Measurements from ENCODE around the gene CAPNS2. TPM values are rescaled to one million over a fixed set of nuclear protein-coding genes. Genes with fewer than 3 reads are reported as not detected.
A peak's percentile ranks its signal among the peaks of the same experiment; 100 is the strongest.

Gene CAPNS2
- total RNA-seq, 1 experiment from 2014 or later: 0.26 TPM

DNA sequence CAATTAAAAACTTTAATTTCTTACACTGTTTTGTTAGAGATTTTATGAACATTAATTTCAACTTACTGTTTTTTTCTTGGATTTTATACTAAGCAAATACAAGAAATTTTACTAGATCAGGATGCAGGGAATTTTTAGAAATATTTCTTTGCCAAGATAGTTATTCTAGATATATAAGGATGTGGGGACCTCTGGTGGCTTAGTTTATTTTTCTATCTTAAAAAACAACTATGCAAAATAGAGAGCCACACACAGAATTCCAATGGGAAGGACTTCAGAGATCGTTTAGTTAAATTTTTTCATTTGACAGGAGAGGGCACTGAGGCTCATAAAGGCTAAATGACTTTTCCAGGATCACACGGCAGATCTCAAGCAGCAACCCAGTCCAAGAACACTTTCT lies 23.0 kb upstream of the CAPNS2 start:
- Histone ChIP-seq H3K9ac (ENCODE audit: low read length) (no peak overlapping the region), H3K4me2 (ENCODE audit: low read length) (no peak overlapping the region), H3K36me3 (ENCODE audit: low read depth, low read length) (no peaks in the 10 kb centered on the region), H3K27ac (ENCODE audit: low read length) (no peak overlapping the region), H3K9me3 (ENCODE audit: low read length) (no peaks in the 10 kb centered on the region), H3K27me3 (ENCODE audit: low read length) (no peaks in the 10 kb centered on the region), H3K79me2 (ENCODE audit: low read length) (no peaks in the 10 kb centered on the region), H3K4me3 (ENCODE audit: low read length) (no peak overlapping the region), H4K20me1 (ENCODE audit: low read length) (no peaks in the 10 kb centered on the region), H2AFZ (ENCODE audit: low read length) (no peak overlapping the region), H3K4me1 (ENCODE audit: insufficient read depth, low read length) (peaks cover 12% of the 10 kb centered on the region; the same call in 1 of the 2 replicates), H3K9me2 (replicated peaks; ENCODE audit: low read length) (no peaks in the 10 kb centered on the region), H3F3A (ENCODE audit: low read length, unreplicated experiment) (no peaks in the 10 kb centered on the region)
- TF ChIP-seq, protein P1, sequence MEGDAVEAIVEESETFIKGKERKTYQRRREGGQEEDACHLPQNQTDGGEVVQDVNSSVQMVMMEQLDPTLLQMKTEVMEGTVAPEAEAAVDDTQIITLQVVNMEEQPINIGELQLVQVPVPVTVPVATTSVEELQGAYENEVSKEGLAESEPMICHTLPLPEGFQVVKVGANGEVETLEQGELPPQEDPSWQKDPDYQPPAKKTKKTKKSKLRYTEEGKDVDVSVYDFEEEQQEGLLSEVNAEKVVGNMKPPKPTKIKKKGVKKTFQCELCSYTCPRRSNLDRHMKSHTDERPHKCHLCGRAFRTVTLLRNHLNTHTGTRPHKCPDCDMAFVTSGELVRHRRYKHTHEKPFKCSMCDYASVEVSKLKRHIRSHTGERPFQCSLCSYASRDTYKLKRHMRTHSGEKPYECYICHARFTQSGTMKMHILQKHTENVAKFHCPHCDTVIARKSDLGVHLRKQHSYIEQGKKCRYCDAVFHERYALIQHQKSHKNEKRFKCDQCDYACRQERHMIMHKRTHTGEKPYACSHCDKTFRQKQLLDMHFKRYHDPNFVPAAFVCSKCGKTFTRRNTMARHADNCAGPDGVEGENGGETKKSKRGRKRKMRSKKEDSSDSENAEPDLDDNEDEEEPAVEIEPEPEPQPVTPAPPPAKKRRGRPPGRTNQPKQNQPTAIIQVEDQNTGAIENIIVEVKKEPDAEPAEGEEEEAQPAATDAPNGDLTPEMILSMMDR (conservative IDR thresholded peaks at IDR 0.05; ENCODE audit: low read depth, low read length): peak; percentile 48; the same call in 1 of the 2 replicates
- TF ChIP-seq EZH2phosphoT487 (IDR thresholded peaks at IDR 0.05; ENCODE audit: borderline replicate concordance, low read length): no peak
- peak; percentile 37 for DNase-seq
- POLR2A ChIA-PET (ENCODE audit: unreplicated experiment): no interaction called here
- no TSS peak for BruUV-seq (replicated peaks)
- no peak for ATAC-seq
- CTCF ChIA-PET: no interaction called here
- intact Hi-C loops (cut with micrococcal nuclease): no loop called here

DNA sequence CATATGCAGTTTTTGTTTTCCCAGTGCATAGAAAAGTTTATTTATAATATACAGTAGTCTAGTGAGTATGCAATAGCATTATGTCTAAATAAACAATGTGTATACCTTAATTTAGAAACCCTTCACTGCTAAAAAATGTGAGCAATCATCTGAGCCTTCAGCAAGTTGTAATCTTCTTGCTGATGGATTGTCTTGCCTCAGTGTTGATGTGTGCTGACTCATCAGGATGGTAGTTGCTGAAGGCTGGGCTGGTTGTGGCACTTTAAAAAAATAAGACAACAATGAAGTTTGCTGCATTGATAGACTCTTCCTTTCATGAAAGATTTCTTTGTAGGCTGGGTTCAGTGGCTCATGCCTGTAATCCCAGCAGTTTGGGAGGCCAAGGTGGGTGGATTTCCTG lies 13.9 kb upstream of the CAPNS2 start:
- H4K20me1 ChIP-seq (ENCODE audit: low read length): no peaks in the 10 kb centered on the region
- H3K4me3 ChIP-seq (ENCODE audit: low read length): no peak overlapping the region
- no peaks in the 10 kb centered on the region for H3F3A ChIP-seq (ENCODE audit: low read length, unreplicated experiment)
- H3K79me2 ChIP-seq (ENCODE audit: low read length): no peaks in the 10 kb centered on the region
- H2AFZ ChIP-seq (ENCODE audit: low read length): no peak overlapping the region
- ChIA-PET POLR2A (ENCODE audit: unreplicated experiment) (no interaction called here), CTCF (no interaction called here)
- DNase-seq (peak; percentile 51), ATAC-seq (no peak)
- H3K9me3 ChIP-seq (ENCODE audit: low read length): no peaks in the 10 kb centered on the region
- H3K4me1 ChIP-seq (ENCODE audit: insufficient read depth, low read length): 0 out of 2 replicates have a peak, but pooled peaks cover 4% of the 10 kb centered on the region
- no TSS peak for BruUV-seq (replicated peaks)
- H3K27me3 ChIP-seq (ENCODE audit: low read length): no peaks in the 10 kb centered on the region
- TF ChIP-seq, protein P1 (conservative IDR thresholded peaks at IDR 0.05; ENCODE audit: low read depth, low read length): no peak
- TF ChIP-seq EZH2phosphoT487 (IDR thresholded peaks at IDR 0.05; ENCODE audit: borderline replicate concordance, low read length) (no peak), EZH2 (IDR thresholded peaks at IDR 0.05; ENCODE audit: low read length, unreplicated experiment) (no peak)
- no peaks in the 10 kb centered on the region for H3K9me2 ChIP-seq (replicated peaks; ENCODE audit: low read length)
- no peak overlapping the region for H3K27ac ChIP-seq (ENCODE audit: low read length)
- H3K9ac ChIP-seq (ENCODE audit: low read length): no peak overlapping the region
- H3K4me2 ChIP-seq (ENCODE audit: low read length): no peak overlapping the region
- intact Hi-C loops (cut with micrococcal nuclease): no loop called here
- H3K36me3 ChIP-seq (ENCODE audit: low read depth, low read length): no peaks in the 10 kb centered on the region

DNA sequence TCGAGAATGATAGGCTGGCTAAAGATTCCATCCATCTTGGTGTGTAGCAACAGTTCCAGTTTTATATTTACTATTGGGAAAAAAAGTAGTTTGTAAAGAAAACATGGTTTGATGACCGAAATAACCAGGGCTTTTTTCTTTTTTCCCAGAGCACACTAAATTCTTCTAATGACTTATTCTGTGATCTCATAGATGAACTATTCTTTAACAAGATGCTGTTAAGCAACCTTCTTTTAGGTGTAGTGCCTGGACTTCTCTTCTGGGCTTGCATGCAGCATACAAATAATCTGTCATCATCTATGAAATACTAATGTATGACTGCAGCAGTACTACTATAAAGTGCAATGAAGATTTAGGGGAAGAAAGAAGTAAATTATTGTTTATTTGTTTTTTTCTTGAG lies 11.0 kb upstream of the CAPNS2 start:
- Histone ChIP-seq H3K27ac (ENCODE audit: low read length) (no peak overlapping the region), H2AFZ (ENCODE audit: low read length) (no peak overlapping the region), H3F3A (ENCODE audit: low read length, unreplicated experiment) (no peaks in the 10 kb centered on the region), H3K4me3 (ENCODE audit: low read length) (no peak overlapping the region), H3K9ac (ENCODE audit: low read length) (no peak overlapping the region), H4K20me1 (ENCODE audit: low read length) (no peaks in the 10 kb centered on the region), H3K79me2 (ENCODE audit: low read length) (no peaks in the 10 kb centered on the region), H3K9me3 (ENCODE audit: low read length) (no peaks in the 10 kb centered on the region), H3K27me3 (ENCODE audit: low read length) (no peaks in the 10 kb centered on the region), H3K36me3 (ENCODE audit: low read depth, low read length) (no peaks in the 10 kb centered on the region), H3K4me1 (ENCODE audit: insufficient read depth, low read length) (0 out of 2 replicates have a peak, but pooled peaks cover 4% of the 10 kb centered on the region), H3K9me2 (replicated peaks; ENCODE audit: low read length) (no peaks in the 10 kb centered on the region), H3K4me2 (ENCODE audit: low read length) (no peak overlapping the region)
- DNase-seq (no peak), ATAC-seq (no peak)
- intact Hi-C loops (cut with micrococcal nuclease): no loop called here
- BruUV-seq (replicated peaks): no TSS peak
- POLR2A ChIA-PET (ENCODE audit: unreplicated experiment): no interaction called here
- CTCF ChIA-PET: no interaction called here
- TF ChIP-seq, protein P1 (conservative IDR thresholded peaks at IDR 0.05; ENCODE audit: low read depth, low read length): no peak
- TF ChIP-seq EZH2phosphoT487 (IDR thresholded peaks at IDR 0.05; ENCODE audit: borderline replicate concordance, low read length) (no peak), EZH2 (IDR thresholded peaks at IDR 0.05; ENCODE audit: low read length, unreplicated experiment) (no peak)
